SU-DHL-6 (cell line): ENCODE measurements around the gene ATP7B.

Source experiments
- EZH2phosphoT487 ChIP-seq: fragments of 200-600 bp; sonication (generic), shearing (Covaris generic); conservative IDR thresholded peaks from 2 replicates; pipeline ENCODE4 v1.6.1; 2018; ENCODE audit warnings: mild to moderate bottlenecking, antibody characterized with exemption, low read length, moderate library complexity, mixed read lengths
- TF ChIP-seq, protein P1 (sequence below): fragments of 200-600 bp; sonication (generic); IDR thresholded peaks from one replicate; pipeline ENCODE4 v1.5.1; 2017; ENCODE audit warnings: antibody characterized with exemption, mild to moderate bottlenecking, low read length, moderate library complexity; ENCODE audit not compliant: insufficient read depth, poor library complexity, severe bottlenecking

DNA sequence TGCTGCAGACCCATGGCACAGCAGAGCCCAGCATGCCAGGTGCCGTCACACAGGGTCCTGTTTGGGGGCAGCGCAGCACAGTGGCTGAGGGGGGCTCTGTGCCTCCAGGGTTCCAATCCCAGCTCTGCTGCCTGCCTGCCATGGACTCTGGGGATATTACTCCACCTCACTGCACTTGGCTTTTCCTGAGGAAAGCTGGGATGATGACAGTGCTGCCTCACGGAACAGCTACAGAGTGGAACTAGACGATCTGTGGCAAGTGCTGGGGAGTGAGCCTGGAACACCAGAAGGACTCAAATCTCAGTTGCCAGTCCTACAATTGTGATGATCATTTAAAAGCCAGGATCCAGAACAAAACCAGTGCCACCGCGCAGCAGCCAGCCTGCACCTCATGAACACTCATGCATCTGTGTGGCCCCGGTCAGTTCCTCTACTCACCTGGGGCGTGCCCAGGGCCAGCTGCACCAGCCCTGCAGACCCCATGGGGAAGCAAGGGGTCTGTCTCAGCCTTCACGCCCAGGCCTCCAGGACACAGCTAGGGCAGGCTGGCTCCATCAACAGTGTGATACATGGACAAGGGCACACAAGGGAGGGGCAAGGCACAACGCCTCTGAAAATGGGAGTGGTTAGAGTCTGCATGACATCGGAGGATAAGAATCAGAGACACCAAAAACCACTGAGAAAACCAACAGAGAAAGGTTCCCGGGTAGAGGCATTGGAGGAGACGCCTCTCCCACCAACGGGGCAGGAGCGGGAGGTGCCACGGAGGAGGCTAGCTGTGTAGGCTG, 55.2 kb downstream of the ATP7B start:
- TF ChIP-seq, protein P1, sequence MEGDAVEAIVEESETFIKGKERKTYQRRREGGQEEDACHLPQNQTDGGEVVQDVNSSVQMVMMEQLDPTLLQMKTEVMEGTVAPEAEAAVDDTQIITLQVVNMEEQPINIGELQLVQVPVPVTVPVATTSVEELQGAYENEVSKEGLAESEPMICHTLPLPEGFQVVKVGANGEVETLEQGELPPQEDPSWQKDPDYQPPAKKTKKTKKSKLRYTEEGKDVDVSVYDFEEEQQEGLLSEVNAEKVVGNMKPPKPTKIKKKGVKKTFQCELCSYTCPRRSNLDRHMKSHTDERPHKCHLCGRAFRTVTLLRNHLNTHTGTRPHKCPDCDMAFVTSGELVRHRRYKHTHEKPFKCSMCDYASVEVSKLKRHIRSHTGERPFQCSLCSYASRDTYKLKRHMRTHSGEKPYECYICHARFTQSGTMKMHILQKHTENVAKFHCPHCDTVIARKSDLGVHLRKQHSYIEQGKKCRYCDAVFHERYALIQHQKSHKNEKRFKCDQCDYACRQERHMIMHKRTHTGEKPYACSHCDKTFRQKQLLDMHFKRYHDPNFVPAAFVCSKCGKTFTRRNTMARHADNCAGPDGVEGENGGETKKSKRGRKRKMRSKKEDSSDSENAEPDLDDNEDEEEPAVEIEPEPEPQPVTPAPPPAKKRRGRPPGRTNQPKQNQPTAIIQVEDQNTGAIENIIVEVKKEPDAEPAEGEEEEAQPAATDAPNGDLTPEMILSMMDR, result no peak
- no peak for TF ChIP-seq EZH2phosphoT487
